ENCODE data around the gene PREX1.

PREX1 gene

GRCh38 chr20:48656661-48657211, 171.1 kb downstream of the PREX1 start:
- H3K36me3 ChIP-seq (ENCODE audit: control insufficient read depth in 1 of 2, insufficient read depth in 2 of 2, low read length in 2 of 2): peaks cover 7 to 31% of the 10 kb centered on the region in 2 donors
- H3K9ac ChIP-seq (ENCODE audit: low read depth in 1 of 2, low read length in 2 of 2): no peak overlapping the region
- peaks cover 0 to 3% of the 10 kb centered on the region in 2 donors for H3K4me1 ChIP-seq (ENCODE audit: control insufficient read depth in 1 of 2, insufficient read depth in 2 of 2, low read length in 2 of 2)
- no peaks in the 10 kb centered on the region for H3K9me3 ChIP-seq (ENCODE audit: control insufficient read depth in 1 of 2, low read length in 2 of 2)
- H3K27ac ChIP-seq (ENCODE audit: low read depth, low read length): no peak overlapping the region
- no peak overlapping the region for H3K4me3 ChIP-seq (ENCODE audit: low read depth in 1 of 2, low read length in 2 of 2)
- no peaks in the 10 kb centered on the region for H3K27me3 ChIP-seq (ENCODE audit: control insufficient read depth in 1 of 2, insufficient read depth in 2 of 2, low read length in 2 of 2)

- no peaks in the 10 kb centered on the region for H3K27me3 ChIP-seq (ENCODE audit: control insufficient read depth in 1 of 2, insufficient read depth in 2 of 2, low read length in 2 of 2)
- no peak overlapping the region for H3K4me3 ChIP-seq (ENCODE audit: low read depth in 1 of 2, low read length in 2 of 2)
- H3K27ac ChIP-seq (ENCODE audit: low read depth, low read length): no peak overlapping the region
- peaks cover 10 to 37% of the 10 kb centered on the region in 2 donors for H3K36me3 ChIP-seq (ENCODE audit: control insufficient read depth in 1 of 2, insufficient read depth in 2 of 2, low read length in 2 of 2)
- H3K9ac ChIP-seq (ENCODE audit: low read depth in 1 of 2, low read length in 2 of 2): no peak overlapping the region
- H3K9me3 ChIP-seq (ENCODE audit: control insufficient read depth in 1 of 2, low read length in 2 of 2): no peaks in the 10 kb centered on the region
- peaks cover 0 to 3% of the 10 kb centered on the region in 2 donors for H3K4me1 ChIP-seq (ENCODE audit: control insufficient read depth in 1 of 2, insufficient read depth in 2 of 2, low read length in 2 of 2)
These were observed 171.7 kb downstream of the PREX1 start for GRCh38 chr20:48656137-48656536.

GRCh38 chr20:48653706-48654051, 174.1 kb downstream of the PREX1 start:
- Histone ChIP-seq H3K36me3 (ENCODE audit: control insufficient read depth in 1 of 2, insufficient read depth in 2 of 2, low read length in 2 of 2) (peaks cover 14 to 43% of the 10 kb centered on the region in 2 donors), H3K9ac (ENCODE audit: low read depth in 1 of 2, low read length in 2 of 2) (no peak overlapping the region), H3K4me3 (ENCODE audit: low read depth in 1 of 2, low read length in 2 of 2) (no peak overlapping the region), H3K27me3 (ENCODE audit: control insufficient read depth in 1 of 2, insufficient read depth in 2 of 2, low read length in 2 of 2) (no peaks in the 10 kb centered on the region), H3K9me3 (ENCODE audit: control insufficient read depth in 1 of 2, low read length in 2 of 2) (no peaks in the 10 kb centered on the region), H3K4me1 (ENCODE audit: control insufficient read depth in 1 of 2, insufficient read depth in 2 of 2, low read length in 2 of 2) (peaks cover 3% of the 10 kb centered on the region in 2 donors), H3K27ac (ENCODE audit: low read depth, low read length) (no peak overlapping the region)

- Histone ChIP-seq H3K4me1 (ENCODE audit: control insufficient read depth in 1 of 2, insufficient read depth in 2 of 2, low read length in 2 of 2) (peaks cover 5 to 7% of the 10 kb centered on the region in 2 donors), H3K4me3 (ENCODE audit: low read depth in 1 of 2, low read length in 2 of 2) (no peak overlapping the region), H3K9ac (ENCODE audit: low read depth in 1 of 2, low read length in 2 of 2) (no peak overlapping the region), H3K27ac (ENCODE audit: low read depth, low read length) (no peak overlapping the region), H3K27me3 (ENCODE audit: control insufficient read depth in 1 of 2, insufficient read depth in 2 of 2, low read length in 2 of 2) (no peaks in the 10 kb centered on the region), H3K9me3 (ENCODE audit: control insufficient read depth in 1 of 2, low read length in 2 of 2) (no peaks in the 10 kb centered on the region), H3K36me3 (ENCODE audit: control insufficient read depth in 1 of 2, insufficient read depth in 2 of 2, low read length in 2 of 2) (peaks cover 14 to 43% of the 10 kb centered on the region in 2 donors)
These were observed 174.7 kb downstream of the PREX1 start for GRCh38 chr20:48652961-48653705.

GRCh38 chr20:48651960-48652359, 175.8 kb downstream of the PREX1 start:
- no peaks in the 10 kb centered on the region for H3K9me3 ChIP-seq (ENCODE audit: control insufficient read depth in 1 of 2, low read length in 2 of 2)
- H3K4me3 ChIP-seq (ENCODE audit: low read depth in 1 of 2, low read length in 2 of 2): no peak overlapping the region
- H3K27me3 ChIP-seq (ENCODE audit: control insufficient read depth in 1 of 2, insufficient read depth in 2 of 2, low read length in 2 of 2): no peaks in the 10 kb centered on the region
- H3K36me3 ChIP-seq (ENCODE audit: control insufficient read depth in 1 of 2, insufficient read depth in 2 of 2, low read length in 2 of 2): peaks cover 14 to 36% of the 10 kb centered on the region in 2 donors
- no peak overlapping the region for H3K9ac ChIP-seq (ENCODE audit: low read depth in 1 of 2, low read length in 2 of 2)
- peaks cover 5 to 6% of the 10 kb centered on the region in 2 donors for H3K4me1 ChIP-seq (ENCODE audit: control insufficient read depth in 1 of 2, insufficient read depth in 2 of 2, low read length in 2 of 2)
- no peak overlapping the region for H3K27ac ChIP-seq (ENCODE audit: low read depth, low read length)

- H3K9me3 ChIP-seq (ENCODE audit: control insufficient read depth in 1 of 2, low read length in 2 of 2): no peaks in the 10 kb centered on the region
- H3K27ac ChIP-seq (ENCODE audit: low read depth, low read length): no peak overlapping the region
- peaks cover 5 to 6% of the 10 kb centered on the region in 2 donors for H3K4me1 ChIP-seq (ENCODE audit: control insufficient read depth in 1 of 2, insufficient read depth in 2 of 2, low read length in 2 of 2)
- H3K27me3 ChIP-seq (ENCODE audit: control insufficient read depth in 1 of 2, insufficient read depth in 2 of 2, low read length in 2 of 2): no peaks in the 10 kb centered on the region
- H3K9ac ChIP-seq (ENCODE audit: low read depth in 1 of 2, low read length in 2 of 2): no peak overlapping the region
- peaks cover 14 to 31% of the 10 kb centered on the region in 2 donors for H3K36me3 ChIP-seq (ENCODE audit: control insufficient read depth in 1 of 2, insufficient read depth in 2 of 2, low read length in 2 of 2)
- no peak overlapping the region for H3K4me3 ChIP-seq (ENCODE audit: low read depth in 1 of 2, low read length in 2 of 2)
These were observed 176.5 kb downstream of the PREX1 start for GRCh38 chr20:48651271-48651670.

GRCh38 chr20:48649868-48650267, 177.9 kb downstream of the PREX1 start:
- Histone ChIP-seq H3K9me3 (ENCODE audit: control insufficient read depth in 1 of 2, low read length in 2 of 2) (no peaks in the 10 kb centered on the region), H3K27ac (ENCODE audit: low read depth, low read length) (no peak overlapping the region), H3K9ac (ENCODE audit: low read depth in 1 of 2, low read length in 2 of 2) (no peak overlapping the region), H3K36me3 (ENCODE audit: control insufficient read depth in 1 of 2, insufficient read depth in 2 of 2, low read length in 2 of 2) (peaks cover 27 to 42% of the 10 kb centered on the region in 2 donors), H3K27me3 (ENCODE audit: control insufficient read depth in 1 of 2, insufficient read depth in 2 of 2, low read length in 2 of 2) (no peaks in the 10 kb centered on the region), H3K4me3 (ENCODE audit: low read depth in 1 of 2, low read length in 2 of 2) (no peak overlapping the region), H3K4me1 (ENCODE audit: control insufficient read depth in 1 of 2, insufficient read depth in 2 of 2, low read length in 2 of 2) (peaks cover 5 to 6% of the 10 kb centered on the region in 2 donors)

GRCh38 chr20:48649104-48649626, 178.6 kb downstream of the PREX1 start:
- Histone ChIP-seq H3K4me3 (ENCODE audit: low read depth in 1 of 2, low read length in 2 of 2) (no peak overlapping the region), H3K9me3 (ENCODE audit: control insufficient read depth in 1 of 2, low read length in 2 of 2) (no peaks in the 10 kb centered on the region), H3K4me1 (ENCODE audit: control insufficient read depth in 1 of 2, insufficient read depth in 2 of 2, low read length in 2 of 2) (peaks cover 5 to 6% of the 10 kb centered on the region in 2 donors), H3K36me3 (ENCODE audit: control insufficient read depth in 1 of 2, insufficient read depth in 2 of 2, low read length in 2 of 2) (peaks cover 27 to 49% of the 10 kb centered on the region in 2 donors), H3K27me3 (ENCODE audit: control insufficient read depth in 1 of 2, insufficient read depth in 2 of 2, low read length in 2 of 2) (no peaks in the 10 kb centered on the region), H3K9ac (ENCODE audit: low read depth in 1 of 2, low read length in 2 of 2) (no peak overlapping the region), H3K27ac (ENCODE audit: low read depth, low read length) (no peak overlapping the region)

- Histone ChIP-seq H3K4me1 (ENCODE audit: control insufficient read depth in 1 of 2, insufficient read depth in 2 of 2, low read length in 2 of 2) (peaks cover 5 to 6% of the 10 kb centered on the region in 2 donors), H3K27me3 (ENCODE audit: control insufficient read depth in 1 of 2, insufficient read depth in 2 of 2, low read length in 2 of 2) (no peaks in the 10 kb centered on the region), H3K27ac (ENCODE audit: low read depth, low read length) (no peak overlapping the region), H3K36me3 (ENCODE audit: control insufficient read depth in 1 of 2, insufficient read depth in 2 of 2, low read length in 2 of 2) (peaks cover 24 to 50% of the 10 kb centered on the region in 2 donors), H3K9me3 (ENCODE audit: control insufficient read depth in 1 of 2, low read length in 2 of 2) (no peaks in the 10 kb centered on the region), H3K4me3 (ENCODE audit: low read depth in 1 of 2, low read length in 2 of 2) (no peak overlapping the region), H3K9ac (ENCODE audit: low read depth in 1 of 2, low read length in 2 of 2) (no peak overlapping the region)
These were observed 179.2 kb downstream of the PREX1 start for GRCh38 chr20:48648482-48649051.

- H3K27ac ChIP-seq (ENCODE audit: low read depth, low read length): no peak overlapping the region
- no peaks in the 10 kb centered on the region for H3K9me3 ChIP-seq (ENCODE audit: control insufficient read depth in 1 of 2, low read length in 2 of 2)
- H3K36me3 ChIP-seq (ENCODE audit: control insufficient read depth in 1 of 2, insufficient read depth in 2 of 2, low read length in 2 of 2): peaks cover 24 to 47% of the 10 kb centered on the region in 2 donors
- H3K9ac ChIP-seq (ENCODE audit: low read depth in 1 of 2, low read length in 2 of 2): no peak overlapping the region
- H3K27me3 ChIP-seq (ENCODE audit: control insufficient read depth in 1 of 2, insufficient read depth in 2 of 2, low read length in 2 of 2): no peaks in the 10 kb centered on the region
- H3K4me3 ChIP-seq (ENCODE audit: low read depth in 1 of 2, low read length in 2 of 2): no peak overlapping the region
- H3K4me1 ChIP-seq (ENCODE audit: control insufficient read depth in 1 of 2, insufficient read depth in 2 of 2, low read length in 2 of 2): peaks cover 5 to 6% of the 10 kb centered on the region in 2 donors
These were observed 179.9 kb downstream of the PREX1 start for GRCh38 chr20:48647858-48648257.
